Ishikawa (cell line): ENCODE measurements around the gene AUTS2.

Experiments used
- CEBPB ChIP-seq: IDR thresholded peaks from 2 replicates; pipeline ENCODE4 v1.6.1; 2012
- MAX ChIP-seq: IDR thresholded peaks from 2 replicates; pipeline ENCODE4 v1.6.1; 2012
- TAF1 ChIP-seq: IDR thresholded peaks from 2 replicates; pipeline ENCODE4 v1.6.1; 2012; ENCODE audit warnings: low read depth, mild to moderate bottlenecking
- YY1 ChIP-seq: IDR thresholded peaks from 2 replicates; pipeline ENCODE4 v1.6.1; 2012; ENCODE audit warnings: low read depth

- TF ChIP-seq MAX (no peak), CEBPB (no peak), YY1 (no peak), TAF1 (no peak)
Measured at GRCh38 chr7:70789481-70790214, 1191.4 kb downstream of the AUTS2 start.
